ELF-1 (cell line): ENCODE data around the gene INIP.

Experiments
- DNase-seq: peaks from one replicate; pipeline ENCODE4 v3.0.0-alpha.2; 2016; ENCODE audit warnings: low read depth, low spot score

The INIP gene

GRCh38 chr9:112717661-112718331 is at the start of gene INIP:
TSS of gene INIP (minus strand) at chr9:112718117. CDS start at chr9:112716485, 1,632 bp downstream.
- peak; percentile 99 for DNase-seq

- DNase-seq = no peak
These were observed 47.4 kb upstream of the INIP start for GRCh38 chr9:112765281-112765680.

- peak; percentile 77 for DNase-seq
These were observed 46.9 kb upstream of the INIP start for GRCh38 chr9:112764837-112765236.

DNA sequence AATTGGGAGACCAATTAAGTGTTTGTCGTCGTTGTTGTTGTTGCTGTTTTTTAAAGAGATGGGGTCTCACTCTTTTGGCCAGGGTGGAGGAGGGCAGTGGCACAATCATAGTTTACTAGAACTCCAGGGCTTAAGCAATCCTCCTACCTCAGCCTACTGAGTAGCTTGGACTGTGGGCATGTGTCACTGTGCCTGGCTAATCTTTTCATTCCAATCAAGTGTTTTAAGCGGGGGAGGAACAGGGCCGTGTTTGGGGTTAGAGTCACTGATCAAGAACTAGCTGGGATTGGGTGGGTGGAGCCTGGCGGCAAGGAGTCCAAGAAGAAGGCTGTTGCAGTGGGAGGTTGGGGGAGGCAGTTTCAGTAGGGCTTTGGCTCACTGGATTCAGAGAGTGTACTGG is 46.4 kb upstream of the INIP start:
- peak; percentile 73 for DNase-seq

GRCh38 chr9:112762726-112763518 is 45.0 kb upstream of the INIP start:
- DNase-seq = no peak

- no peak for DNase-seq
These were observed 44.2 kb upstream of the INIP start for GRCh38 chr9:112761912-112762655.

DNA sequence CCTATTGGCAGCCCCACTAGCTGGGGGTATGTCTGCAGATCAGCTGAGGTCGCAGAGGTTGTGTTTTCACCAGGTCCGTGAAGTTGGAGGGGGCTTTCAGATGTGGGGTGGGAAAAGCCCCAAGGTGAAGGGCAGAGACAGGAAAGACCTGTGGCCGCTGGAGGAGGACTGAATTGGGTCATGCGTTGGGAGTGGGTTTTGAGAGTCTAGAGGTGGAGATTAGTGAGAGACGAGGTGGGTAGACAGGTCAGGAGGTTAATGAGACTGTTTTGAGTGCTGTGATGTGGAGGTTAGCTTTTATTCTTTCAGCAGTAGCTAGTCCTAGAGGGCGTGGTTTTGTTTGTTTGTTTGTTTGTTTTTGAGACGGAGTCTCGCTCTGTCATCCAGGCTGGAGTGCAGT is 42.9 kb upstream of the INIP start:
- DNase-seq = no peak

- DNase-seq = no peak
These were observed 40.0 kb upstream of the INIP start for GRCh38 chr9:112757940-112758339.

DNA sequence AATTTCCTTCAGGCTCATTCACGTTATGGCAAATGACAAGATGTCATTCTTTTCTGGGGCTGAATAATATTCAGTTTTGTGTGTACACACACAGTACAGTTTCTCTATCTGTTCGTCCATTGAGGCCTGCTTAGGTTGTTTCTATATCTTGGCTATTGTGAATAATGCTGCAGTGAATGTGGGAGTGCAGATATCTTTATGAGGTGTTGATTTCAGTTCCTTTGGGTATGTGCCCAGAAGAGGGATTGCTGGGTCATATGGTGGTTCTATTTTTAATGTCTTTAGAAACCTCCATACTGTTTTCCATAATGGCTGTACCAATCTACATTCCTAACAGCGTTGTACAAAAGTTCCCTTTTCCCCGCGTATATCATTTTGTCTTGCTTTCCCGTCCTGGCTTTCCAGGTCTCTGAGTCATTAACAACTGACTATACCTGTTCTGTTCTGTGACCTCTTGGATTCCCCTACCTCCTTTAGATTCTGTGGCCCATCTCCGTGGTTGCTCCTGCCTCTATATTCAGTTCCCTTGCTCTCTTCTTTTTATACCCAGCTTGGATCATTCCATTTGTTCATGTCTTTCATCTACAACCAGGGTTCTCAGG is 39.5 kb upstream of the INIP start:
- no peak for DNase-seq

GRCh38 chr9:112755675-112756074 is 37.8 kb upstream of the INIP start:
- DNase-seq = no peak

GRCh38 chr9:112755016-112755427 is 37.1 kb upstream of the INIP start:
- peak; percentile 33 for DNase-seq

GRCh38 chr9:112754578-112754977 is 36.7 kb upstream of the INIP start:
- peak; percentile 57 for DNase-seq

DNA sequence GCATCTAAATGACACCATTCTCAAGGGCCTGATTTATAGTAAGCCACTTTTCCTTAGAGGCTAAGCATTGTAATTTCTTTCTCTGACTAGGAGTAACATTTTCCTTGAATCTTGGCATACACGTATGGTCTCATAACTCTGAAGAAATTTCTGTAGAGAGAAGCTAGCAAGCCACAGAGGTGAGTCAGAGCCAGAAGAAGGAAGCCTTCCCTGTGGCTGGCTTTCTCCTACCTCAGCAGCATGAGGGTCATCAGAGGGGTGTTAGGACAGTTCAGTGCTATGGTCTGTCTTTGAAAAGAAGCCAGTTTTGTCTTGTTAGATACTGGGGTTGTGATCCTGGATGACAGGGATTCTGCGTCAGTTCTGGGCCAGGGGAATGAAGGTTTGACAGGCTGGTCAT is 35.8 kb upstream of the INIP start:
- DNase-seq = no peak

GRCh38 chr9:112752334-112753125 is 34.6 kb upstream of the INIP start:
- no peak for DNase-seq

DNA sequence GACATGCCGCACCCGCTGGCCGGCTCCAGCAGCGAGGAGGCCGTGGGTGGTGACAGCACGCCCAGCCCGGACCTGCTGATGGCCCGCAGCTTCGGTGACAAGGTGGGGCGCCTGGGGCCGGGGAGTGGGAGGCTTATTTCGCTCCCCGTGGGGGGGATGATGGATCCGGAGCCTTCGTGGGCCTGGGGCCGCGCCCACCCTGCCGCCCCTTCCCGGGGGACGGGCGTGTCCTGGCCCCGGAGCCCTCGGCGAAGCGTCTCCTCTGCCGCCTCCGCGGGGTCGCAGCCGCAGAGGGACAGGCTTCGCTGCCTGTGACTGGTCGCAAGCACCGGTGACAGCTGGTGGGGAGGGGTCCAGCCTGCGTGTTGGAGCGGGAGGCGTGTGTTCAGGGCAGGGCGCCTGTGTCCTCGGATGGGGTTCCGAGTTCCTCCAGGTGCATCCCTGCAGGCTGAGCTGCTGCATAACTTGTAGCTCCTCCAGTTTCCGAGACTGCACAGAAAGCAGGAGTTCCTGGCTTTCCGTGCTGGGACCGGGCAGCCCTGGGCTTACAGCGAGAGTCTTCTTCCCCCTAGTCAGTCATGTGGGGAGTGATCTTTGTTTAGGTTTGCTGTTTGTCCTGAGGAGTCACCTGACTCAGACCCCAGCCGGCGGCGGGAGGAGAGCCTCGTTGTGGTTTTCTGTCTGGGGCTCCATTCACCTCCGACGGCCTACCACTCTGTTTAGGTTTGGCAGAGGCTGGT is 33.3 kb upstream of the INIP start:
- peak; percentile 92 for DNase-seq

DNA sequence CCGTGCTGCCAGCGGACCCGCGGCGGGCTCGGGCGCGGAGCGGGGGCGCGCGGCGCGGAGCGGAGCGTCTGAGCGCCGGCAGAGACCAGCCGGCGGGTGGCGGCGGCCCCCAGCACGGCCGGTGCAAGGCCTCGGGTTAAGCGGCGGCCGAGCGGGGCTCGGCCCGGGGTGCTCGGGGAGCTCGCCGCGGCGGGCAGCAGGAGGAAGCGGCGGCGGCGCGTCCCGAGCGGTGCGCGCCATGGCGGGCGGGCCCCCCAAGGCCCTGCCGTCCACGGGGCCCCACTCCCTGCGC is 32.8 kb upstream of the INIP start:
- no peak for DNase-seq

GRCh38 chr9:112750016-112750763 is 32.3 kb upstream of the INIP start, which contains the start of gene SNX30:
TSS of gene SNX30 (plus strand) at chr9:112750760. CDS start at chr9:112751002, 242 bp downstream.
- peak; percentile 91 for DNase-seq

DNA sequence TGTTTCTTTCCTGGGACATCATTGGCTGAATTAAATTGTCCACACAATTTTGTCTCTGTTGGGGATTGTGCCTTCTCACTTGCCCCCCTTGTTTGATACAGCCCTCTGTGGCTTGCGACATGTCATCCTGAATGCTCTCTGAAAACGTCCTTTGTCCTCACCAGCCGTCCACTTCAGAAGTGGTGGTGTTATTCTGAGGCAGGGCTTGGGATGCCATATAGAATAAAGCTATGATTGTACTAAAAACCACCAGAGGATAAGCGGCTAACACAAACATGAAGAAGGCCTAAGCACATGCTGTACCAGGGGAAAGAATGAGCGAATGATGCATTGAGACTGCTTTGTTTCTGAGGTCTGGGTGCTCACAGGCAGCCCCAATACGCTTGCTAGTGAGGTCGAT is 29.2 kb upstream of the INIP start:
- DNase-seq = no peak

DNA sequence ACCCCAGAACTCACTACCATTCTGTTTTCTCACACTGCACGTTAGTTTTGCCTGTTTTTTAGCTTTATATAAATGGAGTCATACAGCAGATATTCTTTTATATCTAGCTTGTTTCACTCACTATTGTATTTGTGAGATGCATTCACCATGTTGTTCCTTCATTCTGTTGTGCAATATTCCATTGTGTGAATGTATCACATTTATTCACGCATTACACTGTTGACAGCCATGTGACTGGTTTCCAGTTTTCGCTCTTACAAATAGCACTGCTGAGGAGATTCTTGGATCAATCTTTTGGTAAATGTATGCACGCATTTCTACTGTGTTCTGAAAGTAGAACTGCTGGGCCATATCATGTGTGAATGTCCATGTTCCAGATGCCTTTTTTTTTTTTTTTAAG is 26.3 kb upstream of the INIP start:
- no peak for DNase-seq
